CD4-positive, alpha-beta T cell treated with Interferon alpha-2 for 1 hour (primary cell): ENCODE data around the gene OR13C8.
"Not testable (repeated sequence)": the region's sequence is repeated elsewhere in the genome, so short reads cannot be mapped to it uniquely, and the experiment has no call there.

Experiments used
- DNase-seq, 2 donors: peaks; one replicate each; pipeline ENCODE4 v3.0.0-alpha.2; 2020 to 2022

Gene OR13C8

GRCh38 chr9:104568868-104569267, at the start of gene OR13C8:
Gene OR13C8 (plus strand): TSS chr9:104569168. CDS start chr9:104569168, 0 bp downstream.
- DNase-seq = no peak

- not testable (repeated sequence) for DNase-seq
Measured at GRCh38 chr9:104520241-104520640, 48.7 kb upstream of the OR13C8 start.

GRCh38 chr9:104527109-104527508, 41.9 kb upstream of the OR13C8 start, which contains the start of gene OR13C4:
Gene OR13C4 (minus strand): TSS chr9:104527209. CDS start chr9:104527209, 0 bp downstream.
- DNase-seq = no peak

- DNase-seq = no peak
Measured at GRCh38 chr9:104536756-104537155, 32.2 kb upstream of the OR13C8 start, which contains the start of gene OR13C3. Gene OR13C3 (minus strand): TSS chr9:104536856. CDS start chr9:104536723, 133 bp downstream.

- DNase-seq = no peak
Measured at GRCh38 chr9:104539275-104539674, 29.7 kb upstream of the OR13C8 start.

GRCh38 chr9:104544644-104545043, 24.3 kb upstream of the OR13C8 start:
- no peak for DNase-seq

- no peak for DNase-seq
Measured at GRCh38 chr9:104553261-104553660, 15.7 kb upstream of the OR13C8 start.

- no peak for DNase-seq
Measured at GRCh38 chr9:104555521-104555920, 13.4 kb upstream of the OR13C8 start.

- no peak for DNase-seq
Measured at GRCh38 chr9:104556830-104557634, 11.9 kb upstream of the OR13C8 start.

GRCh38 chr9:104564358-104564757, 4.6 kb upstream of the OR13C8 start:
- no peak for DNase-seq

GRCh38 chr9:104572612-104573011, 3.6 kb downstream of the OR13C8 start:
- DNase-seq = no peak

- DNase-seq = no peak
Measured at GRCh38 chr9:104575456-104575855, 6.5 kb downstream of the OR13C8 start.

- no peak for DNase-seq
Measured at GRCh38 chr9:104577263-104577662, 8.3 kb downstream of the OR13C8 start.

GRCh38 chr9:104580562-104580961, 11.6 kb downstream of the OR13C8 start:
- DNase-seq = no peak

GRCh38 chr9:104586496-104587180, 17.7 kb downstream of the OR13C8 start:
- no peak for DNase-seq

- DNase-seq = no peak
Measured at GRCh38 chr9:104589626-104590025, 20.7 kb downstream of the OR13C8 start.

GRCh38 chr9:104598749-104599148, 29.8 kb downstream of the OR13C8 start:
- DNase-seq = not testable (repeated sequence)

- DNase-seq = not testable (repeated sequence)
Measured at GRCh38 chr9:104599313-104599712, 30.3 kb downstream of the OR13C8 start, which contains the start of gene OR13C5. Gene OR13C5 (minus strand): TSS chr9:104599413. CDS start chr9:104599413, 0 bp downstream.

GRCh38 chr9:104604801-104605200, 35.8 kb downstream of the OR13C8 start:
- DNase-seq = no peak

- not testable (repeated sequence) for DNase-seq
Measured at GRCh38 chr9:104605527-104605926, 36.6 kb downstream of the OR13C8 start, which contains the start of gene OR13C2. Gene OR13C2 (minus strand): TSS chr9:104605627. CDS start chr9:104605627, 0 bp downstream.

GRCh38 chr9:104606152-104606551, 37.2 kb downstream of the OR13C8 start:
- DNase-seq = no peak

- no peak for DNase-seq
Measured at GRCh38 chr9:104608336-104608735, 39.4 kb downstream of the OR13C8 start.

GRCh38 chr9:104611213-104611612, 42.2 kb downstream of the OR13C8 start:
- DNase-seq = no peak

- no peak for DNase-seq
Measured at GRCh38 chr9:104617418-104617817, 48.5 kb downstream of the OR13C8 start.
